NCI-H2029 treated with DMSO at 0.1 percent for 48 hours (cell line): Measurements from ENCODE around the gene DDX24.
A peak's percentile ranks its signal among the peaks of the same experiment; 100 is the strongest.

ENCODE experiments used
- DNase-seq: peaks from one replicate; lab custom pipeline; 2025; lab: John Stamatoyannopoulos, UW

DDX24 gene, protein sequence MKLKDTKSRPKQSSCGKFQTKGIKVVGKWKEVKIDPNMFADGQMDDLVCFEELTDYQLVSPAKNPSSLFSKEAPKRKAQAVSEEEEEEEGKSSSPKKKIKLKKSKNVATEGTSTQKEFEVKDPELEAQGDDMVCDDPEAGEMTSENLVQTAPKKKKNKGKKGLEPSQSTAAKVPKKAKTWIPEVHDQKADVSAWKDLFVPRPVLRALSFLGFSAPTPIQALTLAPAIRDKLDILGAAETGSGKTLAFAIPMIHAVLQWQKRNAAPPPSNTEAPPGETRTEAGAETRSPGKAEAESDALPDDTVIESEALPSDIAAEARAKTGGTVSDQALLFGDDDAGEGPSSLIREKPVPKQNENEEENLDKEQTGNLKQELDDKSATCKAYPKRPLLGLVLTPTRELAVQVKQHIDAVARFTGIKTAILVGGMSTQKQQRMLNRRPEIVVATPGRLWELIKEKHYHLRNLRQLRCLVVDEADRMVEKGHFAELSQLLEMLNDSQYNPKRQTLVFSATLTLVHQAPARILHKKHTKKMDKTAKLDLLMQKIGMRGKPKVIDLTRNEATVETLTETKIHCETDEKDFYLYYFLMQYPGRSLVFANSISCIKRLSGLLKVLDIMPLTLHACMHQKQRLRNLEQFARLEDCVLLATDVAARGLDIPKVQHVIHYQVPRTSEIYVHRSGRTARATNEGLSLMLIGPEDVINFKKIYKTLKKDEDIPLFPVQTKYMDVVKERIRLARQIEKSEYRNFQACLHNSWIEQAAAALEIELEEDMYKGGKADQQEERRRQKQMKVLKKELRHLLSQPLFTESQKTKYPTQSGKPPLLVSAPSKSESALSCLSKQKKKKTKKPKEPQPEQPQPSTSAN

DNA sequence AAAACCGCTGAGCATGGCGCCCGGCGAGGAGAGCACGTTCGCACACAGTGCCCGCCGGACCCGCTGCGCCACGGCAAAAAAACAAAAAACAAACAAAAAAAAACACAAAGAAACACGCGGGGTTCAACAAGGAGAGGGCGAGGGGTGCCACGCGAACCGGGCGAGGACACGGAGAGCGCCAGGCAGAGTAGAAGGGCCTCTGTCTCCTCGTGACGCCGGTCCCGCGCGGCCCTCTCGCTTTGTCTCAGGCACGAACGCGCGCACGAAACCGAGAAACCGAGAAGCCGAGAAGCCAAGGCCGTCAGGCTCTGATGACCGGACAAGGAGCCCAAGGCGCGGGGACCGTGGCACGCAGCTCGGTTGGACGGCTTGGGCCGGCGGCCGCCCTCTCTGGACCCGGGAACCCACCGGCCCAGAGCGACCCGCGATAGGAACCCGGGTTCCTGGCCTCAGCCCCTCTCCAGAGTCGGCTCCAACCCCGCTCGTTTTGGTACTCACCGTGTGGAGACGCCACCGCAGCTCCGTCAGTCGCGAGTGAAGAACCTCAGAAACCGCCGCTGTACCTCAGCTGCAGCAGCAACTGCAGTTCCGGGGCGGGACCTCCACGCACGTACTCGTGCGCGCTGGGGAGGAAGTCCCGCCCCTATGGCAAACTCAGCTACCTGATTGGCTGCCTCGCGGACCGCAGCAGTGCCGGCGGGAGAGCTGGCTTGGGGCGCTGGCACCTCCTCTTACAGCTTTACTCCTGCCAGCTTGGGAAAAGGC is at the start of gene DDX24, which contains the start of gene IFI27L1:
DDX24 (minus strand) TSS at position 582 of the 765 bp plus-strand sequence. CDS start 1,460 bp downstream, outside the sequence.
IFI27L1 (plus strand) TSS at position 690 of the 765 bp plus-strand sequence. CDS start 15,628 bp downstream, outside the sequence.
- peak; percentile 18 for DNase-seq

DNA sequence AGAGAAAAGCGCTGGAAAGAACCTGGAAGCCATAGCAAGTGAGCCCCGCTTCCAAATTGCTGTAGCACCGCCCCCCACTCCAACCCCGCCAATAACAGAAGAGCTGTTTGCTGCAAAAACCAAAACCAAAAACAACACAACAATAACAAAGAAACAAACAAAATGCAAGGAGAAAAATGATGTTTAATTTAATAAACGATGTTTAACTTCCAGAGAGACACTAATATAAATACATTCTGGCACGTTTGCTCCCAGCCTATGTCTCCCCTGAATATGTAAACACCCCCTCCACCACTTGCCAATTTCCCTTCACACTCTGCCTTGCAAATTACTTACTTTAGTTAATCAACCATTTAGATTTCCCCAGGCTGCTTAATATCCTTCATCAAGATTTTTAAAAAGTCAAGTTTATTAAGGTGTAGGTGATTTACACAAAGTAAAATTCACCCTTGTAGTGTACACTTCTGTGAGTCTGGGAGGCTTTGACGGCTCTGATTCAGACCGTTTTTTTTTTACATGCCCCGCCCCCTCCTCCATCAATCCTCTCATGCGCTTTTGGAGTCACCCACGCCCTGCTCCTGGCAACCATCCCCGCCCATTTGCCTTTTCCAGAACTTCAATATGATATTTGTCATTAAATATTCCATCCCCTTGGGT is 48.9 kb upstream of the DDX24 start:
- no peak for DNase-seq

DNA sequence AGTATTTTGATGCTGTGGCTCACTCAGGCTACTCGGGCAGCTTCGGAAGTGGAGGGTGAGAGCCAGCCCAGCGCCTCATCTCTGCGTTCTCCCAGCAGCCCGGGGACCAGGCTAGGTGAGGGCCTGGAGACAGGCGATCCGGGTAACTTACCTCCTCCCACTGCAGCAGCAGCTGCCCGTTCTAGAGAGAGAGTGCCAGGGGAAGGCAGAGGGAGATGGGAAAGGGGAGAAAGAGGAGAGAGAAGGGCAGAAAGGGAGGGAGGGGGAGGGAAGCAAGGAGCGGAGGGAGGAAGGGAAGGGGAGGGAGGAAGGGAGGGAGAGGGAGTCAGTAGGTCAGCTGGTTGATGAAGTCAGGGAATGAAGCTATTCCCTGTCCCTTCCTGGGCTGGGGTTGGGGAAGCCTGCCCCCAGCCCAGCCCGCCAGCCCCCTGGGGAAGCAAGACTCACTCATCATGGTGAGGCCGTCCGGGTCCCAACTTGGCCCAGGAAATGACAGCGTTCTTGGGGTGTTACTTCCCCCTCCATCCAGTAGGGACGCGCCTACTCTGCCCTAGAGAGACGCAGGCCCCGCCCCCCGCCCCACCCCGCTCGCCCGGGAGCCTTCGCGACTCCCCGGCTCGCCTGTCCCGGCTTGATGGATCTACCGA is 48.2 kb upstream of the DDX24 start, which contains the start of gene IFI27L2:
IFI27L2 (minus strand) TSS at position 494 of the 647 bp plus-strand sequence; CDS start at position 454, 40 bp downstream.
- DNase-seq = no peak

DNA sequence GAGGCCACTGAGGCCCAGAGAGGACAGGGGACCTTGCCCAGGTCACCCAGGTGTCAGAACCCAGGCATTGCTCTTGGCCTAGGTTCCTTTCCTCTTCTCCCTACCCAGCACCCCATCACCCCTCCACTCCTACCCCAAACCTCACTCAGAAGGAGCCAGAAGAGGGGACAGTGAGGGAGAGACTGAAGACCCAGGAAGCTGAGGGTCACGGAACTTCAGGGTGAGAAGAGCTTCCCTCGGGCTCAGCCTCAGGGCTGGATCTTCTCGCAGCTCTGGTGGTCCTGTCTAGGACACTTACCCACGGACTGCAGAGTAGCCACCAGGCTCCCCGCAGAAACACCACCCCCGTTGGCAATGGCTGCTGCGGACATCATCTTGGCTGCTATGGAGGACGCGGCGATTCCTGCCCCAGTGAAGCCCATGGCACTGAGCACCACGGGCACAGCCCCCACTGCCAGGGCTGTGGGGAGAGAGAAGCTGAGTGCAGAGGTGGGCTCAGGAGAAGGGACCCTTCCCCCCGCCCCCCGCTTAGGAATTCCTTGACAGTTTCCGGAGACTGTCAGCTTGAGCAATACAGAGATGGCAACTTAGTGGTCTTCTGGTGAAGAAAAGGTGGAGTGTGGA is 47.3 kb upstream of the DDX24 start:
- no peak for DNase-seq

DNA sequence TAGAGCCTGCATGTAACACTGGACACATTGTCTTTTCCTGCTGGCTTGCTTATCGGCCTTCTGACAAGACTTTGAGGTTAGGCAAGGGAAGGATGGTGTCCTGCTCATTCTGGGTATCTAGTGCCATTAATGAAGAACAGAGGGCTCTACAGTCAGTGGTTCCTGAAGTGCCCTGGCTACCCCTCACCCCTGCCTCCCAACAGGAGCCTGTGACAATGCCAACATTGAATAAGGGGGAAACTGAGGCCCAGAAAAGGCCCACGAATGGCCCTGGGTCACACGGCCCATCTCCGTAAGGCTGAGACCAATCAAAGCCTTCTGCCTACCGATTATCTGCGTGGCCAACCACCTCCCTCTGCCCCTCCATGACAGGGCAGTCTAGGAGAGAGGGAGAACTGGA is 46.3 kb upstream of the DDX24 start:
- DNase-seq = no peak

DNA sequence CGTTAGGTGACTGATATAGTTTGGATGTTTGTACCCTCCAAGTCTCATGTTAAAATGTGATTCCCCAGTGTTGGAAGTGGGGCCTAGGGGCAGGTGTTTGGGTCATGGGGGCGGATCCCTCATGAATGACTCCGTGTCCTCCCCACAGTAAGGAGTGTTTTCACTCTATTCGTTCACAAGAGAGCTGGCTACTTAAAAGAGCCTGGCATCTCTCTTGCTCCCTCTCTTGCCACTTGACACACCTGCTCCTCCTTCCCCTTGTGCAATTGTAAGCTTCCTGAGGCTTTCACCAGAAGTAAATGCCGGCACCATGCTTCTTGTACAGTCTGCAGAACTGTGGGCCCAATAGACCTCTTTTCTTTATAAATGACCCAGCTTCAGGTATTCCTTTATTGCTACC is 45.8 kb upstream of the DDX24 start:
- DNase-seq = no peak

DNA sequence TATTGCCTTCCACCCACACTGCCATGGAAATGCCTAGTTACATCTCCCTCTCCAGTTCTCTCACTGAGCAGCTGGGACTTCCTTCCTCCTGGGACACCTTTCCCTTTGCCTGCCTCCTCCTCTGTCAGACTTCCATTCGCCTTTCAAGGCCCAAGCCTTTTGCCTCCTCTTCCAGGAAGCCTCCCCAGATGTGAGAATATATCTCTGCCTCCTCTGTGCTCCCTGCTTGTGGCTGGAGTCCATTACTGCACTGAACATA is 45.3 kb upstream of the DDX24 start:
- no peak for DNase-seq

DNA sequence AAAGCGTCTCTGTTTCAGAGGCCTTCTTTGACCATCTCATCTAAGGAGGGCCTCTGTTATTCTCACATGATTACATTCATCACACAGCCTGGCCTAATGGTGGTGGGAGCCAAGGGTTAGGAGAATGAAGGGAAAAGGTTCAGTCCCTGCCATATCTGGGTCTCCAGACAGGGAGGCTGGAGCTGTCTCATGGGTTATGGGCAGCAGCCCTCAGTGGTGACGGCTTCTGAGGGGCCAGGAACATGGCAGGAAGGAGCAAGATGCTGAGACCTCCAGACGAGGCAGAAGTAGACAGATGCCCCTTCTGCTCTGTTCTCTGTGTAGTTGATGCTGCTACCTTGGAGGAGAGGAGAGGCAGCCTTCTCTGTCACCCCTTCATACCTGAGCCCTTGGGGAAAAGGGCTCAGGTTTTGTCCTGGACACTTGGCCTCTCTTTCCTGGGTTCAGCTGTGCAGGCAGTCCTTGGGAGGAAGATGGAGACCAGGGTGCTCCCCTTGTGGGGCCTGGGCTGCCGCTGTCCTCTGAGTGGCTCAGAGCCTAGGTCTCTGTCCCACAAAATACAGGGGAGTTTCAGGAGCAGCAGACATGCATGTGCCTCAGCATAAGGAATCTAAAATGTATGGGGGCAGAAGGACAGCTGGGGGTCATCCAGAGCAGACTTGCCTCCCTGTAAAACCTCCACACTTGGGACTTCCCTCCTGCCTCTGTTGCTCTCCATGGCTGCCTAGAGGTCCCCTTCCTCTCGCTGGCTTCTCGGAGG is 44.8 kb upstream of the DDX24 start:
- no peak for DNase-seq

DNA sequence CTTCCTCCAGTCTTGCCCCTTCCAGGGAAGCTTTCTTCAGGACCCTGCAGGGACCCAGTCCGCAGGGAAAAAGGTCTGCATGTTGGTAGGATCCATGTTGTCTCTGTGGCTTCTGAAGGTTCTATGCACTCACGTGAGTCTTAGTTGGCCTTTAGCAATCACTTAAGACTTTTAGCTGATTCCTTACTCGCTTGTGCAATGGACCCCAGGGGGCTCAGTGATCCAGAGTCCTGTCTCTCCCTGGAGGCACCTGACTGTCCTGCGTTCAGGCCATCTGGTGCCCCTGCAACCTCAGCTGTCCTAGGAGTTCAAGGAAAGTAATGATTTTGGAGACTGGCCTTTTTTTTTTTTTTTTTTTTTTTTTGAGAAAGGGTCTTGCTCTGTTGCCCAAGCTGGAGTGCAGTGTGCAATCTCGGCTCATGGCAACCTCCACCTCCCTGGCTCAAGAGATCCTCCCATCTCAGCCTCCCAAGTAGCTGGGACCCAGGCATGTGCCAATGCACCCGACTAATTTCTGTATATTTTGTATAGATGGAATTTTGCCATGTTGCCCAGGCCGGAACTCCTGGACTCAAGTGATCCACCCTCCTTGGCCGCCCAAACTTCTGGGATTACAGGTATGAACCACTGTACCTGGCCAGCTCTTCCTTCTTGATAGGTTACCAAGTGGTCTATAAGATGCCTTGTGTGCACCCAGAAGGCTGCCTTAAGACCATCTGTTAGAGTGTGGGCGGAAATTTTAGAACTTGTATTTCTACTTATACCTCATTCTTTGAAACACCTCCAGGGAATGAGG is 43.8 kb upstream of the DDX24 start:
- DNase-seq = no peak

DNA sequence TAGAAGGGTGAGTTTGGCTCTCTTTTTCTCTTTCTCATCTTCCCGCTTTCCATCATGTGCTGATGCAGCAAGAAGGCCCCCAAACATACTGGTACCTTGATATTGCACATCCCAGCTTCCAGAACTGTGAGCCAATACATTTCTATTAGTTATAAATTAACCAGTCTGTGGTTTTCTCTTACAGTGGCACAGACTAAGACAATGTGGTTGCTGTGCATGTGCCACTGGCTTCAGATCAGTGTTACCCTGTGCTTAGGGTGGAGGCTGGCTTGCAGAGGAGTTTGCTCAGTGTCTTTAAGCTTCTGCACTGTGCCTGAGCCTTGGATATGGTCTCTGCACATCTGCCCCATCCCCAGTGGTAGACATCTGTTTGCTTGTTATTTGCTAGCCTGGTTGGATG is 42.9 kb upstream of the DDX24 start:
- DNase-seq = no peak

DNA sequence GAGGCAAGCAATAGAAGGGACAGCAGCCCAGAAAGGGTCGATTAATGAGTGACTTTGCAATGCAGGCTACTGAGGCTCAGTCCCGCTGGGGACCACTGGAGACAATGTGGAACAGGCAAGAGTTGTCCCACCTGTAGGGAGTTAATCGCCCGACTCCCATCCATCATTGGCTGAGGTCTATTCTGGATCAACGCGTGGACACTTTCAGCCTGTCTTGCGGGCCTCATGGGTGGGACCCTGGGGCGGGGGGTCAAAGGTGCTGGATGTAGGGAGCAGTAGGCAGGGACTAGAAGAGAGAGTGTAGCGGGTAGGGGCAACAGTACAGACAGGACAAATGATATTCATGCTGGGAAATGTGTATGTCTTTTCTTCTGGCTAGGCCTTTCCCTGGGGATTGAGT is 42.3 kb upstream of the DDX24 start:
- DNase-seq = no peak

DNA sequence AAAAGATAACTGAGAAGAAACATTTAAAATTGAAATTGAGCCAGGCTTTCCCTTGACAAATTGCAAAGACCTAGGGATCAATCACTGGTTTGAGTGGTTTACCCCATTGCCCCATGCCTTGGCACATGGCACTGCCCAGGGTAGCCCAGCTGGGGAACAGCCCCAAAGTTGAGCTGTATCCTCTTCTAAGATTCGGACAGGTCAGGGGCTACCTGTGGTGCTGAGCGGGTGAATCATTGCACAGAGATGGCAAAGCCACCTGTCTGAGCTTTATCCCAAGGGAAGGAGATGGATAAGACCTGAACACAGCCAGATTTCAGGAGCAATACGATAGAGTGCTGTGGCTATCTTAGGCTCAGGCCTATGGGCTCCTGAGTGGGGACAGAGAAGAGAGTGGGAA is 41.4 kb upstream of the DDX24 start:
- DNase-seq = no peak

DNA sequence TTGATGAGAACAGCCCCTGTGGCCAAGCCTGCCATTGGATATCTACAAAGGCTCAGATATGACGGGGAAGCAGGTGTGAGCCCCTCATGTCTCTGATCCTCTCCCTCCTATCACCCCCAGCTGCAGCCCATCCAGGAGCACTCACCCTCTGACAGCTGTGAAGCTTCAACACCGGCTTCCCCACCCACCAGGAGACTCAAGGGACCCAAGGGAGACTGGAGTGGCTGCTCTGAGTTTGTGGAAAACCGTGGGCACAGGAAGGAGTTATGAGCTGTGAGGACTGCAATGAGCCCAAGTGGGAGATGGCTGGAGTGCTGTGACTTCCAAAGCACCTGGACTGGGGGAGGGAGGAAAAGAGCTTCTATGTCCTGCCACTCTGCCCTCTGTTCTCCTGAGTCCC is 40.5 kb upstream of the DDX24 start:
- DNase-seq = no peak

DNA sequence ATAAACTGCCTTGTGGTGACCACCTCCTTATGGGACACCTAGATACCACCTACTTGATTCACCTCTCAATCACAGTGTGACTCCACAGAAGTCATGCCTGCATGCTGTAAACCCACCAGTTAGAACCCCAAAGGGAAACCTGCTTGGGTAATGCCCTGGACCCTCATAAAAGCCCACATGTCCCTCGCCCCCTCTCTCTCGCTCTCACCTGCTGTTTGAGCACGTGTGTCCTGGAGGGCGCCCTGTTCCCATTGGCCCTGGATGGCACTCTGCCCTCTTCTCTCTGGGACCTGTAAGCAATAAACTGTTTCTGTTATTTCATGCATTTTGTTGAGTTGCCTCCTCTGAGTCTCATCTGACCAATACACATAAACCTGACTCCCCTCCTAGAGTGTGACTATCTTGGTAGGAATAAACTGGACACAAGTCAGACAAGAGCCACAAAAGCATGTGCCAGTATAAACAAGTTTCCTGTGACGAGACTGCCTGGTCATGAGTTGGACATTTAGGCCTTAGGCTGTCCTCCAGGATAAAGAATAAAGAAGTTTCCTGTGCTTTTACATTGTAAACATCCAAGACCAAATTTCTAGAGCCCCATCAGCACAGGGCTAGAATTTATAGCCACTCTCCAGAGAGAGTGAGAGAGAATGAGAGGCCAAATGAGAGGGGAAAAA is 39.8 kb upstream of the DDX24 start:
- DNase-seq = no peak

DNA sequence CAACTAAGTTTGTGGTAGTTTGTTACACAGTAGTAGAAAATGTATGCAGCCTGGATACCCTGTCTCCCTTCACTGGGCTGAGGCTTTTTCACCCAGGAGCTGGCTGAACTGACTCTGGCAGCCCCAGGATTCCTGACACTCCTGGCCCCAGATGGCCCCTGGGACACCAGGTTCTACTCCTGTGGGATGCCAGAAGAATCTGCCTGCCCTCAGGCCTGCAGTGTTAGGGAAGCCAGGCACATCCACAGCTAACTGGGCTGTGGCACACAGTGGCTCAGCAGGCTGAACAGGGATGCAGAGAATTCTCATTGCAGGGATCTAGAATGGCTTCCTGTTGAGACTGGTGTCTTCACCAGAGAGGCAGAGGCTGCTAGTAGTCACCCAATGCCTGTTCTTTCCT is 38.1 kb upstream of the DDX24 start:
- DNase-seq = no peak

DNA sequence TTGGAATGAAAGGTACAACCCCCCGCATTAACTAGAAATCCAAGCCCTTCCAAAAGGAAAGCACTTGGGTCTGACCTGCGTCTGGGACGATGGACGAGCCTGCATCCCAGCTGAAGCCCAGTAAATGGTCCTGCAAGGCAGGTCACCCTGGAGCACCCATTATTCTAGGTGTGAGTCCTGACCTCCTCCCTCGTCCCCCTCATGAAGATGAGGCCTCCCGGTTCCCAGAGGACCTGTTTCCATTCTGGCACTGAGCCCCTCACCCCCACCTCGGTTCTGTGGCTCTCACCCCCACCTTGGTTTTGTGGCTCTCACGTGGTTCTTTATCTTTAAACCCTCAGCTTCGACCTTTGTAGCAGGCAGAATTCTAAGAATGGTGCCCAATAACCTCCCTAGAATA is 36.9 kb upstream of the DDX24 start:
- DNase-seq = no peak

DNA sequence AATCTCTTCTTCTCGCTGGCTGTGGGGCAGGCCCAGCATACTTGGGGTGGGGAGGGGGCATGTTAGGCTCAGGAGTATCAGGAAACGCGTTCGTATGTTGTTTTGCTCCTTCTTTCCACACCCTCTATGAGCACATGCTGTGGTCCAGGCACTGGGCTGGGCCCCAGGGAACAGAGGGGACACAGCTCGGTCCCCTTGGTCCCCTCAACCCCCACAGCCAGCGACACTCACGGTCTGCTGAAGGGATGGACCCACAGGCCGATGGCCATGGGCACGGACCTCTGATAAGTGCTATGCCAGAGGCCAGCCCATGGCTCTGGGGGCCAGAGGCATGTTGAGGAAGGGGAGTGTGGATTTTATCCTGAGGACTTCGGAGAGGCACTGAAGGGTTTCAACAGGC is 35.7 kb upstream of the DDX24 start:
- no peak for DNase-seq

DNA sequence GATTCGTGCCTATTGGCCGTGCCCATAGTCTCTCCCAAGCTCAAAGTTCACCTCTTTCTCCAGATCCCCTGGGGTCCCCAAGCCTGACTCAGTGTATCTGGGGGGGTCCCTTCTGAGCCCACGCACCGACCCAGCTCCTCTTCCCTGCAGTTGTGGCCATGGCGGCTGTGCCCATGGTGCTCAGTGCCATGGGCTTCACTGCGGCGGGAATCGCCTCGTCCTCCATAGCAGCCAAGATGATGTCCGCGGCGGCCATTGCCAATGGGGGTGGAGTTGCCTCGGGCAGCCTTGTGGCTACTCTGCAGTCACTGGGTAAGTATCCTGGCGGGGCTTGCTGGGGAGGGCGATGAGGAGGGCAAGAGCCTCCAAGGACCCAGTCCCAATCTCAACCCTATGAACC is 34.6 kb upstream of the DDX24 start:
- no peak for DNase-seq

DNA sequence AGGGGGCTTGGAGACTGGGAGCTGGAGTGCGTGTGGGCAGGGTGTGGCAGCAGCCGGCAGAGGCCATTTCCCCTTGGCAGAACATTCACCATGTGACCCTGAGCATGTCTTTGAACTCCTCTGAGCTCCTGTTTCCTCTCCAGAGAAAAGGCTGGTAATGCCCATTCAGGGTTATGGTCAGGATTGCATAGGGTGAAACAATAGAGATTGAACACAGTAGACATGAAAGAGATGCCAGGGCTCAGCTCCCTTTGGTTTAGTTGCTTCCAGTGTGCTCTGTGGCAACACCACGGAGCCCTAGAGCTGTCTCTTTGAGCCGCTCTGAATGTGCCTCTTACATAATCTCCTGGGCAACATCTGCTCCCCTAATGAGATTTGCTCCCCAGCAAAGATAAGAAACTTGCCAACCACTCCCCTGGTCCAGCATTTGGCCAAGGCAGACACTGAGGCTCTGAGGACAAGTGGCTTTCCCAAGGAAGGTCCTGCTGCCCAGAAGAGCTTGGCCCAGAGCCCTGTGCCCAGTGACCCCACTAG is 34.1 kb upstream of the DDX24 start:
- no peak for DNase-seq
